Measurements from ENCODE around the gene RAB30. TPM values are rescaled to one million over a fixed set of nuclear protein-coding genes. Genes with fewer than 3 reads are reported as not detected.

The RAB30 gene
- total RNA-seq: 10 to 100 TPM; 14.1 to 38.1 (median 24.4) TPM

- 0% methylated on average over 15 of the region's 35 CpGs for WGBS
- no peaks in the 10 kb centered on the region for H3K9me3 ChIP-seq
- no peaks in the 10 kb centered on the region for H3K27me3 ChIP-seq
- H3K4me3 ChIP-seq: peak within 1 kb of the TSS; percentile 81
- DNase-seq (ENCODE audit: low spot score in 2 of 2): peak; percentile 97 to 98
- TF ChIP-seq POLR2AphosphoS5 (IDR thresholded peaks at IDR 0.05): peak; percentile 73 to 90 (median 75)
- peak; percentile 75 to 94 for TF ChIP-seq POLR2A (IDR thresholded peaks at IDR 0.05)
- TF ChIP-seq EP300 (IDR thresholded peaks at IDR 0.05): no peak
- TF ChIP-seq CTCF (IDR thresholded peaks at IDR 0.05): no peak
- H3K36me3 ChIP-seq: no peaks in the 10 kb centered on the region
- H3K27ac ChIP-seq: peak within 1 kb of the TSS; percentile 93
- peaks cover 43% of the 10 kb centered on the region for H3K4me1 ChIP-seq
Observed at GRCh38 chr11:83071567-83072349, at the start of gene RAB30. TSS of gene RAB30 (minus strand) at chr11:83071897. CDS start at chr11:82997316, 74,581 bp downstream.

- H3K27ac ChIP-seq: no peak overlapping the region
- no peaks in the 10 kb centered on the region for H3K9me3 ChIP-seq
- TF ChIP-seq POLR2AphosphoS5 (IDR thresholded peaks at IDR 0.05) (no peak), EP300 (IDR thresholded peaks at IDR 0.05) (no peak), CTCF (IDR thresholded peaks at IDR 0.05) (no peak), POLR2A (IDR thresholded peaks at IDR 0.05) (no peak)
Observed at GRCh38 chr11:83120327-83120726, 48.6 kb upstream of the RAB30 start.

GRCh38 chr11:83119216-83119615, 47.5 kb upstream of the RAB30 start:
- no peak overlapping the region for H3K4me3 ChIP-seq
- no peak for TF ChIP-seq POLR2AphosphoS5 (IDR thresholded peaks at IDR 0.05)
- no peak for TF ChIP-seq CTCF (IDR thresholded peaks at IDR 0.05)
- TF ChIP-seq POLR2A (IDR thresholded peaks at IDR 0.05): no peak
- no peak for TF ChIP-seq EP300 (IDR thresholded peaks at IDR 0.05)
- no peak overlapping the region for H3K27ac ChIP-seq
- H3K27me3 ChIP-seq: no peaks in the 10 kb centered on the region
- 83% methylated on average over 3 of the region's 3 CpGs for WGBS
- H3K9me3 ChIP-seq: no peaks in the 10 kb centered on the region
- no peak for DNase-seq (ENCODE audit: low spot score in 2 of 2)
- H3K4me1 ChIP-seq: peaks cover 7% of the 10 kb centered on the region
- no peaks in the 10 kb centered on the region for H3K36me3 ChIP-seq

More at GRCh38 chr11:83120327-83120726, 48.6 kb upstream of the RAB30 start:
- Histone ChIP-seq H3K4me1 (peaks cover 14% of the 10 kb centered on the region), H3K36me3 (no peaks in the 10 kb centered on the region), H3K27me3 (no peaks in the 10 kb centered on the region), H3K4me3 (no peak overlapping the region)
- DNase-seq (ENCODE audit: low spot score in 2 of 2): no peak

GRCh38 chr11:83118814-83119213, 47.1 kb upstream of the RAB30 start:
- Histone ChIP-seq H3K36me3 (no peaks in the 10 kb centered on the region), H3K27me3 (no peaks in the 10 kb centered on the region), H3K27ac (no peak overlapping the region), H3K9me3 (no peaks in the 10 kb centered on the region), H3K4me3 (no peak overlapping the region), H3K4me1 (peaks cover 7% of the 10 kb centered on the region)
- TF ChIP-seq POLR2AphosphoS5 (IDR thresholded peaks at IDR 0.05) (no peak), CTCF (IDR thresholded peaks at IDR 0.05) (no peak), EP300 (IDR thresholded peaks at IDR 0.05) (no peak), POLR2A (IDR thresholded peaks at IDR 0.05) (no peak)
- DNase-seq (ENCODE audit: low spot score in 2 of 2): no peak

- Histone ChIP-seq H3K27ac (no peak overlapping the region), H3K36me3 (no peaks in the 10 kb centered on the region), H3K27me3 (no peaks in the 10 kb centered on the region), H3K9me3 (no peaks in the 10 kb centered on the region), H3K4me1 (peaks cover 7% of the 10 kb centered on the region), H3K4me3 (no peak overlapping the region)
- TF ChIP-seq POLR2AphosphoS5 (IDR thresholded peaks at IDR 0.05): no peak
- no peak for TF ChIP-seq POLR2A (IDR thresholded peaks at IDR 0.05)
- TF ChIP-seq CTCF (IDR thresholded peaks at IDR 0.05): no peak
- WGBS: 93% methylated on average over 3 of the region's 3 CpGs
- no peak for DNase-seq (ENCODE audit: low spot score in 2 of 2)
Observed at GRCh38 chr11:83116015-83116641, 44.4 kb upstream of the RAB30 start.

Data from suprapubic skin (tissue), 4 donors.